K562 (cell line): ENCODE data around the gene THOP1. TPM values are rescaled to one million over a fixed set of nuclear protein-coding genes. Genes with fewer than 3 reads are reported as not detected.

Experiments used
- ATF7 ChIP-seq: fragments of 450-650 bp; IDR thresholded peaks from 2 replicates; pipeline ENCODE4 v1.7.1; 2014; ENCODE audit warnings: mild to moderate bottlenecking, moderate library complexity
- BHLHE40 ChIP-seq: IDR thresholded peaks from 2 replicates; pipeline ENCODE4 v1.6.1; 2011; ENCODE audit warnings: low read length, improper control_type of control experiment
- CBX5 ChIP-seq: IDR thresholded peaks from 2 replicates; pipeline ENCODE4 v1.6.1; 2014; ENCODE audit warnings: low read depth, borderline replicate concordance
- CHD1 ChIP-seq: fragments of 200-600 bp; sonication (generic); IDR thresholded peaks from one replicate; pipeline ENCODE4 v1.6.1; 2012; ENCODE audit warnings: mild to moderate bottlenecking, moderate library complexity, low read length, inconsistent platforms
- ESRRB ChIP-seq: fragments of 250-450 bp; sonication (Bioruptor Pico); IDR thresholded peaks from 2 replicates; pipeline ENCODE4 v1.5.0; 2020; ENCODE audit warnings: mild to moderate bottlenecking, moderate library complexity, borderline replicate concordance
- FOXJ2 ChIP-seq: fragments of 200-800 bp; sonication (Bioruptor generic); IDR thresholded peaks from 2 replicates; pipeline ENCODE4 v1.6.1; 2016; ENCODE audit warnings: missing genetic modification characterization, missing compliant biosample characterization
- HDGF ChIP-seq: fragments of 450-650 bp; IDR thresholded peaks from 2 replicates; pipeline ENCODE4 v1.6.1; 2016
- KAT8 ChIP-seq: fragments of 450-650 bp; IDR thresholded peaks from 2 replicates; pipeline ENCODE4 v1.6.1; 2016; ENCODE audit warnings: low read depth, mild to moderate bottlenecking
- KLF6 ChIP-seq: fragments of 250-450 bp; sonication (Bioruptor Pico); IDR thresholded peaks from 2 replicates; pipeline ENCODE4 v1.4.0; 2020; ENCODE audit warnings: mild to moderate bottlenecking, moderate library complexity, borderline replicate concordance
- L3MBTL2 ChIP-seq: fragments of 450-650 bp; IDR thresholded peaks from 2 replicates; pipeline ENCODE4 v1.6.1; 2016; ENCODE audit warnings: mild to moderate bottlenecking, moderate library complexity
- MAZ ChIP-seq, 2 experiments: fragments of 450-650 bp in 1 of 2; sonication (generic) in 1 of 2; formaldehyde crosslinking; IDR thresholded peaks in 1 of 2; conservative IDR thresholded peaks in 1 of 2; 2 replicates each; pipeline versions ENCODE4 v1.4.0 to v1.5.0; 2020; ENCODE audit warnings: mild to moderate bottlenecking in 1 of 2, missing genetic modification reagents in 1 of 2
- MYBL2 ChIP-seq, 2 experiments: fragments of 450-650 bp in 1 of 2; sonication (generic) in 1 of 2; formaldehyde crosslinking in 1 of 2; IDR thresholded peaks; 2 replicates each; pipeline versions ENCODE4 v1.6.1 to v1.8.1; 2017 to 2022; ENCODE audit warnings: borderline replicate concordance in 1 of 2, inconsistent platforms in 1 of 2, low read depth in 1 of 2, mild to moderate bottlenecking in 1 of 2, missing genetic modification reagents in 1 of 2, moderate library complexity in 1 of 2
- NFIC ChIP-seq: fragments of 450-650 bp; IDR thresholded peaks from 2 replicates; pipeline ENCODE4 v1.6.1; 2017; ENCODE audit warnings: mild to moderate bottlenecking, inconsistent platforms
- POU5F1 ChIP-seq: fragments of 150-350 bp; IDR thresholded peaks from 2 replicates; pipeline ENCODE4 v1.6.1; 2014; ENCODE audit warnings: borderline replicate concordance, low read length, low read depth, mild to moderate bottlenecking; ENCODE audit not compliant: partially characterized antibody
- STAT5B ChIP-seq: fragments of 250-450 bp; sonication (Bioruptor Pico); IDR thresholded peaks from 2 replicates; pipeline ENCODE4 v1.8.0; 2021; ENCODE audit warnings: mild to moderate bottlenecking, inconsistent platforms
- TAF9B ChIP-seq: fragments of 450-650 bp; IDR thresholded peaks from 2 replicates; pipeline ENCODE4 v1.6.1; 2018; ENCODE audit warnings: mild to moderate bottlenecking; ENCODE audit not compliant: partially characterized antibody
- TCF7 ChIP-seq: sonication (generic); IDR thresholded peaks from 2 replicates; pipeline ENCODE4 v1.6.1; 2016; ENCODE audit warnings: antibody characterized with exemption, borderline replicate concordance
- YY1 ChIP-seq, 3 experiments: IDR thresholded peaks; 2 replicates each; pipeline ENCODE4 v1.6.1; 2011; ENCODE audit warnings: low read length in 2 of 3, mild to moderate bottlenecking in 2 of 3, moderate library complexity in 2 of 3, borderline replicate concordance in 1 of 3, control low read depth in 1 of 3, low read depth in 1 of 3; ENCODE audit not compliant: insufficient read depth in 3 of 3, insufficient replicate concordance in 2 of 3, control insufficient read depth in 1 of 3, insufficient read length in 1 of 3; ENCODE audit errors: extremely low read depth in 1 of 3
- polyA plus RNA-seq, 8 experiments: library from polyadenylated mRNA; depleted of rRNA in 4 of 8; stranded (reverse) in 5 of 8; unstranded in 3 of 8; fragments of >200 nt; fragmentation: Nextera tagmentation in 2 of 8; fragmentation: Illumina TruSeq in 1 of 8; extraction: Ambion mirVana in 2 of 8; extraction: Trizol in 1 of 8; gene quantifications; 2 replicates each; pipeline versions ENCODE4 v1.2.1 to v1.2.3, GENCODE V29; 2011 to 2014; ENCODE audit warnings: inconsistent platforms in 1 of 8, missing spikeins in 1 of 8
- total RNA-seq, 7 experiments: library from RNA; depleted of rRNA in 6 of 7; stranded (reverse); fragments of >200 nt in 6 of 7; fragmentation: Illumina TruSeq in 2 of 7; extraction: Trizol in 2 of 7; gene quantifications; 2 replicates each; pipeline versions ENCODE4 v1.2.1 to v1.2.3, GENCODE V29; 2011 to 2021; ENCODE audit warnings: low replicate concordance in 1 of 7
- TF ChIP-seq, protein P1 (sequence below): fragments of 250-450 bp; sonication (Bioruptor Pico); IDR thresholded peaks from 2 replicates; pipeline ENCODE4 v1.5.0; 2021; ENCODE audit warnings: mild to moderate bottlenecking, borderline replicate concordance
- TF ChIP-seq, protein P2 (sequence below): fragments of 450-650 bp; IDR thresholded peaks from 2 replicates; pipeline ENCODE4 v1.6.1; 2017; ENCODE audit warnings: antibody characterized with exemption
- TF ChIP-seq, protein P3 (sequence below): fragments of 200-400 bp; formaldehyde crosslinking; IDR thresholded peaks from 2 replicates; pipeline ENCODE4 v1.6.1; 2017; ENCODE audit warnings: mild to moderate bottlenecking, low read depth, low read length, moderate library complexity

The THOP1 gene
- total and polyA plus RNA-seq, 9 of the 15 experiments (the other 6 are each of a cell fraction or from before 2014, with no cell fraction given): 1.3 to 255 (median 96.1) TPM

GRCh38 chr19:2819540-2820111 is 34.3 kb downstream of the THOP1 start, which contains the start of gene ZNF554 (continued):
- TF ChIP-seq, protein P1, sequence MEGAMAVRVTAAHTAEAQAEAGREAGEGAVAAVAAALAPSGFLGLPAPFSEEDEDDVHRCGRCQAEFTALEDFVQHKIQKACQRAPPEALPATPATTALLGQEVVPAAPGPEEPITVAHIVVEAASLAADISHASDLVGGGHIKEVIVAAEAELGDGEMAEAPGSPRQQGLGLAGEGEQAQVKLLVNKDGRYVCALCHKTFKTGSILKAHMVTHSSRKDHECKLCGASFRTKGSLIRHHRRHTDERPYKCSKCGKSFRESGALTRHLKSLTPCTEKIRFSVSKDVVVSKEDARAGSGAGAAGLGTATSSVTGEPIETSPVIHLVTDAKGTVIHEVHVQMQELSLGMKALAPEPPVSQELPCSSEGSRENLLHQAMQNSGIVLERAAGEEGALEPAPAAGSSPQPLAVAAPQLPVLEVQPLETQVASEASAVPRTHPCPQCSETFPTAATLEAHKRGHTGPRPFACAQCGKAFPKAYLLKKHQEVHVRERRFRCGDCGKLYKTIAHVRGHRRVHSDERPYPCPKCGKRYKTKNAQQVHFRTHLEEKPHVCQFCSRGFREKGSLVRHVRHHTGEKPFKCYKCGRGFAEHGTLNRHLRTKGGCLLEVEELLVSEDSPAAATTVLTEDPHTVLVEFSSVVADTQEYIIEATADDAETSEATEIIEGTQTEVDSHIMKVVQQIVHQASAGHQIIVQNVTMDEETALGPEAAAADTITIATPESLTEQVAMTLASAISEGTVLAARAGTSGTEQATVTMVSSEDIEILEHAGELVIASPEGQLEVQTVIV: peak; percentile 8; the same call in 1 of the 2 replicates
- TF ChIP-seq KAT8 (no peak), CHD1 (no peak), ESRRB (CRISPR knock-in tag) (no peak), CBX5 (0 out of 2 replicates have a peak, but pooled peaks have one; percentile 29), FOXJ2 (tag) (peak; percentile 62; the same call in 1 of the 2 replicates), MYBL2 (IDR thresholded peaks at IDR 0.05; ENCODE audit: low read depth) (no peak), MYBL2 (CRISPR knock-in tag; IDR thresholded peaks at IDR 0.05; ENCODE audit: borderline replicate concordance) (no peak), NFIC (no peak), YY1 (IDR thresholded peaks at IDR 0.05; ENCODE audit: borderline replicate concordance in 1 of 3, control insufficient read depth in 1 of 3, extremely low read depth in 1 of 3, insufficient read depth in 3 of 3, insufficient read length in 1 of 3, insufficient replicate concordance in 2 of 3, low read depth in 1 of 3, low read length in 2 of 3) (peak; percentile 9 to 80 (median 65)), HDGF (no peak), KLF6 (CRISPR knock-in tag) (no peak; the same call in 1 of the 2 replicates), POU5F1 (peak; percentile 63), BHLHE40 (peak; percentile 59; the same call in 1 of the 2 replicates), MAZ (CRISPR knock-in tag; conservative IDR thresholded peaks at IDR 0.05 in 1 of 2, IDR thresholded peaks at IDR 0.05 in 1 of 2) (peak; percentile 84 to 93), TAF9B (no peak), ATF7 (peak; percentile 83; the same call in 1 of the 2 replicates), L3MBTL2 (peak; percentile 83), STAT5B (CRISPR knock-in tag) (no peak), TCF7 (0 out of 2 replicates have a peak, but pooled peaks have one; percentile 50)
- TF ChIP-seq, protein P2, sequence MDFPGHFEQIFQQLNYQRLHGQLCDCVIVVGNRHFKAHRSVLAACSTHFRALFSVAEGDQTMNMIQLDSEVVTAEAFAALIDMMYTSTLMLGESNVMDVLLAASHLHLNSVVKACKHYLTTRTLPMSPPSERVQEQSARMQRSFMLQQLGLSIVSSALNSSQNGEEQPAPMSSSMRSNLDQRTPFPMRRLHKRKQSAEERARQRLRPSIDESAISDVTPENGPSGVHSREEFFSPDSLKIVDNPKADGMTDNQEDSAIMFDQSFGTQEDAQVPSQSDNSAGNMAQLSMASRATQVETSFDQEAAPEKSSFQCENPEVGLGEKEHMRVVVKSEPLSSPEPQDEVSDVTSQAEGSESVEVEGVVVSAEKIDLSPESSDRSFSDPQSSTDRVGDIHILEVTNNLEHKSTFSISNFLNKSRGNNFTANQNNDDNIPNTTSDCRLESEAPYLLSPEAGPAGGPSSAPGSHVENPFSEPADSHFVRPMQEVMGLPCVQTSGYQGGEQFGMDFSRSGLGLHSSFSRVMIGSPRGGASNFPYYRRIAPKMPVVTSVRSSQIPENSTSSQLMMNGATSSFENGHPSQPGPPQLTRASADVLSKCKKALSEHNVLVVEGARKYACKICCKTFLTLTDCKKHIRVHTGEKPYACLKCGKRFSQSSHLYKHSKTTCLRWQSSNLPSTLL: no peak
- TF ChIP-seq, protein P3, sequence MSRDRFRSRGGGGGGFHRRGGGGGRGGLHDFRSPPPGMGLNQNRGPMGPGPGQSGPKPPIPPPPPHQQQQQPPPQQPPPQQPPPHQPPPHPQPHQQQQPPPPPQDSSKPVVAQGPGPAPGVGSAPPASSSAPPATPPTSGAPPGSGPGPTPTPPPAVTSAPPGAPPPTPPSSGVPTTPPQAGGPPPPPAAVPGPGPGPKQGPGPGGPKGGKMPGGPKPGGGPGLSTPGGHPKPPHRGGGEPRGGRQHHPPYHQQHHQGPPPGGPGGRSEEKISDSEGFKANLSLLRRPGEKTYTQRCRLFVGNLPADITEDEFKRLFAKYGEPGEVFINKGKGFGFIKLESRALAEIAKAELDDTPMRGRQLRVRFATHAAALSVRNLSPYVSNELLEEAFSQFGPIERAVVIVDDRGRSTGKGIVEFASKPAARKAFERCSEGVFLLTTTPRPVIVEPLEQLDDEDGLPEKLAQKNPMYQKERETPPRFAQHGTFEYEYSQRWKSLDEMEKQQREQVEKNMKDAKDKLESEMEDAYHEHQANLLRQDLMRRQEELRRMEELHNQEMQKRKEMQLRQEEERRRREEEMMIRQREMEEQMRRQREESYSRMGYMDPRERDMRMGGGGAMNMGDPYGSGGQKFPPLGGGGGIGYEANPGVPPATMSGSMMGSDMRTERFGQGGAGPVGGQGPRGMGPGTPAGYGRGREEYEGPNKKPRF: no peak
